Gastroesophageal sphincter (tissue), 4 donors: ENCODE data around the gene GALNS. TPM values are rescaled to one million over a fixed set of nuclear protein-coding genes. Genes with fewer than 3 reads are reported as not detected.
"Not testable (repeated sequence)": the region's sequence is repeated elsewhere in the genome, so short reads cannot be mapped to it uniquely, and the experiment has no call there.

ENCODE experiments used
- ATAC-seq: fragments of 150-250 bp; one replicate; pipeline ENCODE4 v1.9.1; 2016; ENCODE audit warnings: mild to moderate bottlenecking, moderate library complexity
- H3K27ac ChIP-seq, 4 donors: fragments of 200-600 bp; sonication (generic) in 3 of 4; 1 replicate in 3 of 4; 2 replicates in 1 of 4; pipeline ENCODE4 v1.5.1; 2016 to 2019
- H3K27me3 ChIP-seq: fragments of 200-600 bp; sonication (generic); one replicate; pipeline ENCODE4 v1.5.1; 2019
- H3K36me3 ChIP-seq, 2 donors: fragments of 200-600 bp; sonication (generic); one replicate each; pipeline ENCODE4 v1.5.1; 2019; ENCODE audit warnings: control low read depth in 1 of 2
- H3K4me1 ChIP-seq, 3 donors: fragments of 200-600 bp; sonication (generic); 1 replicate in 2 of 3; 2 replicates in 1 of 3; pipeline ENCODE4 v1.5.1; 2016 to 2019; ENCODE audit warnings: control low read depth in 2 of 3
- H3K4me3 ChIP-seq, 2 donors: fragments of 200-600 bp; sonication (generic); one replicate each; pipeline ENCODE4 v1.5.1; 2019; ENCODE audit warnings: mild to moderate bottlenecking in 1 of 2, moderate library complexity in 1 of 2
- H3K9me3 ChIP-seq, 3 donors: fragments of 200-600 bp; sonication (generic); one replicate each; pipeline ENCODE4 v1.5.1; 2017 to 2019; ENCODE audit warnings: control low read depth in 2 of 3
- EP300 ChIP-seq: sonication (generic); formaldehyde crosslinking; IDR thresholded peaks from one replicate; pipeline ENCODE4 v1.6.1; 2017; ENCODE audit warnings: antibody characterized with exemption, mild to moderate bottlenecking
- POLR2A ChIP-seq, 2 donors: fragments of 450-650 bp; IDR thresholded peaks; one replicate each; pipeline ENCODE4 v1.6.1; 2017; ENCODE audit warnings: antibody characterized with exemption in 2 of 2, mild to moderate bottlenecking in 2 of 2, moderate library complexity in 1 of 2
- POLR2AphosphoS5 ChIP-seq: sonication (generic); formaldehyde crosslinking; IDR thresholded peaks from one replicate; pipeline ENCODE4 v1.6.1; 2017; ENCODE audit warnings: antibody characterized with exemption
- WGBS, 2 donors: methylation state at CpG; one replicate each; pipeline ENCODE4 v1.1.5; 2018; ENCODE audit warnings: low coverage in 1 of 2; 5-methylcytosine and 5-hydroxymethylcytosine counted together
- total RNA-seq, 4 donors: library from RNA; depleted of rRNA; stranded (reverse); fragments of >200 nt; gene quantifications; one replicate each; pipeline ENCODE4 v1.1.0, GENCODE V29; 2016
- TF ChIP-seq, protein P1 (sequence below), 4 experiments: fragments of 200-600 bp in 2 of 4; fragments of 450-650 bp in 2 of 4; sonication (generic) in 1 of 4; IDR thresholded peaks; one replicate each; pipeline ENCODE4 v1.5.1; 2017 to 2019; ENCODE audit warnings: antibody characterized with exemption in 4 of 4, mild to moderate bottlenecking in 2 of 4, moderate library complexity in 2 of 4

Gene GALNS
- total RNA-seq, 4 donors from 2014 or later: 4.2 to 29.4 (median 15.6) TPM

DNA sequence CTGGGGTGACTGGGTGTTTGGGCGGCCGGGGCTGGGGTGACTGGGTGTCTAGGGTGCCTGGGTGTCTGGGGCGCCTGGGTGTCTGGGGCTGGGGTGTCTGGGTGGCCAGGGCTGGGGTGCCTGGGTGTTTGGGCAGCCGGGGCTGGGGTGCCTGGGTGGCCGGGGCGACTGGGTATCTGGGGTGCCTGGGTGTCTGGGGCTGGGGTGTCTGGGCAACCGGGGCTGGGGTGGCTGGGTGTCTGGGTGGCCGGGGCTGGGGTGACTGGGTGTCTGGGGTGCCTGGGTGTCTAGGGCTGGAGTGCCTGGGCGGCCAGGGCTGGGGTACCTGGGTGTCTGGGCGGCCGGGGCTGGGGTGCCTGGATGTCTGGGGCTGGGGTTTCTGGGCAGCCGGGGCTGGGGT lies 31.6 kb downstream of the GALNS start:
- Histone ChIP-seq H3K4me3 (no peak overlapping the region), H3K27ac (no peak overlapping the region), H3K36me3 (peaks cover 0 to 95% of the 10 kb centered on the region in 2 donors), H3K9me3 (no peaks in the 10 kb centered on the region), H3K27me3 (no peaks in the 10 kb centered on the region), H3K4me1 (no peaks in the 10 kb centered on the region)
- TF ChIP-seq POLR2AphosphoS5 (no peak), POLR2A (IDR thresholded peaks at IDR 0.05) (no peak), EP300 (no peak)
- TF ChIP-seq, protein P1, sequence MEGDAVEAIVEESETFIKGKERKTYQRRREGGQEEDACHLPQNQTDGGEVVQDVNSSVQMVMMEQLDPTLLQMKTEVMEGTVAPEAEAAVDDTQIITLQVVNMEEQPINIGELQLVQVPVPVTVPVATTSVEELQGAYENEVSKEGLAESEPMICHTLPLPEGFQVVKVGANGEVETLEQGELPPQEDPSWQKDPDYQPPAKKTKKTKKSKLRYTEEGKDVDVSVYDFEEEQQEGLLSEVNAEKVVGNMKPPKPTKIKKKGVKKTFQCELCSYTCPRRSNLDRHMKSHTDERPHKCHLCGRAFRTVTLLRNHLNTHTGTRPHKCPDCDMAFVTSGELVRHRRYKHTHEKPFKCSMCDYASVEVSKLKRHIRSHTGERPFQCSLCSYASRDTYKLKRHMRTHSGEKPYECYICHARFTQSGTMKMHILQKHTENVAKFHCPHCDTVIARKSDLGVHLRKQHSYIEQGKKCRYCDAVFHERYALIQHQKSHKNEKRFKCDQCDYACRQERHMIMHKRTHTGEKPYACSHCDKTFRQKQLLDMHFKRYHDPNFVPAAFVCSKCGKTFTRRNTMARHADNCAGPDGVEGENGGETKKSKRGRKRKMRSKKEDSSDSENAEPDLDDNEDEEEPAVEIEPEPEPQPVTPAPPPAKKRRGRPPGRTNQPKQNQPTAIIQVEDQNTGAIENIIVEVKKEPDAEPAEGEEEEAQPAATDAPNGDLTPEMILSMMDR (IDR thresholded peaks at IDR 0.05): no peak
- no CpG with 5 or more reads among the region's 12 CpGs for WGBS, 2 donors
- no peak for ATAC-seq

DNA sequence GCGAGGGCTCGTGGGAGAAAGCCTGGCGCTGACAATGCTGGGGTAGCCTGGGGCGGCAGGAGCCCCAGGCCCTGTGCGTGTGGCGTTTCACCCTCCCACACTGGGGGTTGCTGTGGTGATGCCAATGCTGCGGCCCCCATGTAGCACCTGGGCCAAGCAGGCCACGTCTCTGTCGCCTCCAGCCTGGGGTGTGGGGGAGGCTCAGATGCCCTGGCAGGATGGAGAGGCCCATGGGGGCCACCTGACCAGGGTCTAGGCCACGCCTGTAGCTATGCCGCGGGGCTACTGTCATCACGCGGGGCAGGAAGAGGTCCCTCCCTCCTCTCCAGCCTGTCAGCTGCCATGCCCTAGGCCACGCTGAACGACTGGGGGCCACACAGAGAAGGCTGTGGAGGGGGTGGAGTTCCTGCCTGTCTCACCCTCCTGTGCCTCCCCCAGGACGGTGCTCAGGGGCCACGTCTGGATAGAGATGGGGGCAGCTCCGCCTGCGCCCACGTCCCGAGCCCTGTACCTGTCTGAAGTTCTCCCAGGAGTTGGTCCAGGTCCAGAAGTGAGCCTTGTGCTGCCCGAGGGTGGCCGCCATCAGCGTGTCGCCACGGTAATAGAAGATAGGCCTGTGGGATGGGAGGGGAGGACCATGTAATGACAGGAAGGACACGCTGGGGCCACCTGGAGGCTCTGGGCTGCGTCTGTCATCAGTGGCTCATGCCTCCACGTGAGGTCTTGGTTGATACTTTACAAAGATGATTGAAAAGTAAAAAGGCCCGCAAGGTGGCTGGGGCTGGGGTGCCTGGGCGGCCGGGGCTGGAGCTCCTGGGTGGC lies 32.3 kb downstream of the GALNS start:
- ATAC-seq: no peak
- no peaks in the 10 kb centered on the region for H3K27me3 ChIP-seq
- TF ChIP-seq POLR2A (IDR thresholded peaks at IDR 0.05) (no peak), POLR2AphosphoS5 (no peak), EP300 (no peak)
- TF ChIP-seq, protein P1 (IDR thresholded peaks at IDR 0.05): no peak
- H3K9me3 ChIP-seq: no peaks in the 10 kb centered on the region
- H3K4me3 ChIP-seq: no peak overlapping the region
- H3K27ac ChIP-seq: no peak overlapping the region
- WGBS, 2 donors: 85 to 89% methylated on average over 8 to 9 of the region's 33 CpGs
- no peaks in the 10 kb centered on the region for H3K4me1 ChIP-seq
- peaks cover 0 to 90% of the 10 kb centered on the region in 2 donors for H3K36me3 ChIP-seq

DNA sequence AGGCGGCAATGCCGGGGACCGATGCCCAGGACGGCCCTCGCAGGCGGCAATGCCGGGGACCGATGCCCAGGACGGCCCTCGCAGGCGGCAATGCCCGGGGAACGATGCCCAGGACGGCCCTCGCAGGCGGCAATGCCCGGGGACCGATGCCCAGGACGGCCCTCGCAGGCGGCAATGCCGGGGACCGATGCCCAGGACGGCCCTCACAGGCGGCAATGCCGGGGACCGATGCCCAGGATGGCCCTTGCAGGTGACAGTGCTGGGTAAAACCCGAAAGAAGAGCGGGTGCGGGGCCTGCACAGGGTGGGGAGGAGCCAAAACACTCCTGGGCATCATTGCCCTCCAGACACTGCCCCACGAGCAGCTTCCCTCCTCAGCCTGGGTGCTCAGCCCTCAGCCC lies 33.1 kb downstream of the GALNS start:
- not testable (repeated sequence) for H3K9me3 ChIP-seq, H3K4me1 ChIP-seq, H3K4me3 ChIP-seq, H3K27ac ChIP-seq, ATAC-seq, H3K27me3 ChIP-seq
- peaks cover 0 to 81% of the 10 kb centered on the region in 2 donors for H3K36me3 ChIP-seq
- WGBS, 2 donors: no CpG with 5 or more reads among the region's 31 CpGs

DNA sequence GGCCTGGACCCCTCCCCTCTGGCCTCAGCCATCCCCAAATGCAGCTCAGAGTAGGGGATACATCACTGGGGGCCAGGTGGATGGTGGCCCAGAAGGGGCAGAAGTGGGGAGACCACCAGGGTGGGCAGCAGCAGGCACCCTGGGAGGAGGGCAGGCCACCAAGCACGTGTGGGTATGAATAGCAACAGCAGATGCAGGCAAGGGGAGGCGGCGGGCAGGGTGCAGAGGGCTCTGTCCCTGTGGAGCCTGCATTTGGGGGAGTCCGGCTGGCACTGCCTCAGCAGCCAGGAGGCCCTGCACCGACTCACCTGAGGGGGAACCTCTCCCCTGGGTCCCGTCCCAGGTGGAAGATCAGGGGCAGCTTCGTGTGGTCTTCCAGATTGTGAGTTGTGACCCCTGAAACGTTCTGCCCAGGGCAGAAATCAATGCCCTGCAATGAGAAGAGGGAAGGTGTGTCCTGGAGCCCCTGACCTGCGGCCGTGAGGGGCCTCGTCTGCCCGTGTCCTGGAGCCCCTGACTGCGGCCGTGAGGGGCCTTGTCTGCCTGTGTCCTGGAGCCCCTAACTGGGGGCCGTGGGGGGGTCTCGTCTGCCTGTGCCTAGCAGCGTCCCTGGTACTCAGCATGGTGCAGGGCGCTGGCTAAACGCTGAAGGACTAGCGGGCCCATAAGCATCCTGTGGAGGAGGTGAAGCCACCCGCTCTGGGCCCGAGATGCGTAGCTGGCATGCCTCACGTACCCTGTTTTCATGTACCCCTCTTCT lies 34.3 kb downstream of the GALNS start:
- Histone ChIP-seq H3K27ac (no peak overlapping the region), H3K4me3 (no peak overlapping the region), H3K27me3 (no peaks in the 10 kb centered on the region), H3K4me1 (no peaks in the 10 kb centered on the region), H3K36me3 (peaks cover 0 to 69% of the 10 kb centered on the region in 2 donors), H3K9me3 (no peaks in the 10 kb centered on the region)
- TF ChIP-seq EP300 (no peak), POLR2AphosphoS5 (no peak), POLR2A (IDR thresholded peaks at IDR 0.05) (no peak)
- TF ChIP-seq, protein P1 (IDR thresholded peaks at IDR 0.05): no peak
- WGBS, 2 donors: 86% methylated on average over 7 of the region's 24 CpGs; no CpG with 5 or more reads in 1 of the 2 donors
- no peak for ATAC-seq

DNA sequence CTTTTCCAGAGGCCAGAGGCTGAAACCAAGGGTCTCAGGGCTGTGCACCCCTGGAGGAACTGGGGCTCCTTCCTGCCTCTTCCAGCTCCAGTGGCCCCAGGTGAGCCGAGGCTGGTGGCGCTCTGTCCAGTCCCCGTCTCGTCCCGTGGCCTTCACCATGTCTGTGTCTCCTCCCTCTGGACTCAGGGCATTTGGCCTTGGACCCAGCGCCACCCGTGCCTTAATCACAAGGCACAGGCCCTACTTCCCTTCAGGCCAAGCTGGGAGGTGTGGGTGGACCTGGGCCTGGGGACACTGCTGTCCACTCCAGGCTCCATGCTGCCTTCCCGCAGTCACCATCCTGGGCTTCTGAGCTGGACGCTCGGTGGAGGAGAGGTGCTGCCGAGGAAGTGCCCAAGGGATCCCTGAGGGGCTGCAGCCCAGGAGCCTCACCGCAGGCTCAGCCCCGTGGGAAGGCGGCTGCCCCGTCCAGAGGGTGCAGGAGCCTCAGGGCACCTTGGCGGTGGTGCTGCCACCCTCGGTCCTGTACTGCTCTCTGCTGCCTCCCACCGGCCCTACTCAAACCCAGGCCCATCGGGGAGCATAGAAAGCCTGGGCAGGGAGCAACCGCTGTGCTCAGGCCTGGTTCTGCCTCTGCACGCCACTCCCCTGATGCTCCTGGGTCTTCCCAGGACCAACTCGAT lies 35.4 kb downstream of the GALNS start:
- no peak for ATAC-seq
- no peaks in the 10 kb centered on the region for H3K27me3 ChIP-seq
- H3K9me3 ChIP-seq: no peaks in the 10 kb centered on the region
- no peak overlapping the region for H3K27ac ChIP-seq
- TF ChIP-seq, protein P1 (IDR thresholded peaks at IDR 0.05): no peak
- TF ChIP-seq POLR2A (IDR thresholded peaks at IDR 0.05): no peak
- TF ChIP-seq POLR2AphosphoS5: no peak
- TF ChIP-seq EP300: no peak
- 81% methylated on average over 4 of the region's 22 CpGs; no CpG with 5 or more reads in 1 of the 2 donors for WGBS, 2 donors
- no peak overlapping the region for H3K4me3 ChIP-seq
- no peaks in the 10 kb centered on the region for H3K4me1 ChIP-seq
- peaks cover 0 to 58% of the 10 kb centered on the region in 2 donors for H3K36me3 ChIP-seq
